Measurements from ENCODE around the gene ACTRT2. TPM values are rescaled to one million over a fixed set of nuclear protein-coding genes. Genes with fewer than 3 reads are reported as not detected.

The ACTRT2 gene
- total RNA-seq, 2 experiments from 2014 or later, result not detected

- no peaks in the 10 kb centered on the region for H3K36me3 Mint-ChIP-seq (ENCODE audit: low read depth)
- H3K4me1 Mint-ChIP-seq, result peaks cover 28% of the 10 kb centered on the region
- peak overlapping the region; percentile 50 for H3K27ac Mint-ChIP-seq
- no peaks in the 10 kb centered on the region for H3K9me3 Mint-ChIP-seq
- ChIA-PET CTCF (no interaction called here), POLR2A (no interaction called here)
- no peak overlapping the region for H3K4me3 Mint-ChIP-seq
- H3K27me3 Mint-ChIP-seq, result no peaks in the 10 kb centered on the region
- no peak for DNase-seq
These were observed 10.3 kb downstream of the ACTRT2 start for GRCh38 chr1:3031401-3032221.

GRCh38 chr1:3032371-3033039 is 11.2 kb downstream of the ACTRT2 start:
- no peaks in the 10 kb centered on the region for H3K9me3 Mint-ChIP-seq
- H3K27ac Mint-ChIP-seq, result peak overlapping the region; percentile 88
- peaks cover 28% of the 10 kb centered on the region for H3K4me1 Mint-ChIP-seq
- no peak overlapping the region for H3K4me3 Mint-ChIP-seq
- ChIA-PET POLR2A (no interaction called here), CTCF (no interaction called here)
- no peak for DNase-seq
- no peaks in the 10 kb centered on the region for H3K27me3 Mint-ChIP-seq
- no peaks in the 10 kb centered on the region for H3K36me3 Mint-ChIP-seq (ENCODE audit: low read depth)

GRCh38 chr1:3033040-3033789 is 11.9 kb downstream of the ACTRT2 start:
- CTCF ChIA-PET, result no interaction called here

GRCh38 chr1:3033790-3034090 is 12.5 kb downstream of the ACTRT2 start:
- Mint-ChIP-seq H3K27me3 (no peaks in the 10 kb centered on the region), H3K4me1 (peaks cover 28% of the 10 kb centered on the region), H3K9me3 (no peaks in the 10 kb centered on the region), H3K27ac (peak overlapping the region; percentile 88), H3K36me3 (ENCODE audit: low read depth) (no peaks in the 10 kb centered on the region), H3K4me3 (no peak overlapping the region)
- ChIA-PET POLR2A (no interaction called here), CTCF (no interaction called here)
- no peak for DNase-seq

More at GRCh38 chr1:3033040-3033789, 11.9 kb downstream of the ACTRT2 start:
- peaks cover 28% of the 10 kb centered on the region for H3K4me1 Mint-ChIP-seq
- no peaks in the 10 kb centered on the region for H3K9me3 Mint-ChIP-seq
- H3K36me3 Mint-ChIP-seq (ENCODE audit: low read depth), result no peaks in the 10 kb centered on the region
- DNase-seq, result peak; percentile 67
- H3K27ac Mint-ChIP-seq, result peak overlapping the region; percentile 88
- no peaks in the 10 kb centered on the region for H3K27me3 Mint-ChIP-seq
- no peak overlapping the region for H3K4me3 Mint-ChIP-seq
- POLR2A ChIA-PET, result no interaction called here

GRCh38 chr1:3034162-3034561 is 12.9 kb downstream of the ACTRT2 start:
- ChIA-PET POLR2A (no interaction called here), CTCF (no interaction called here)
- DNase-seq, result no peak
- Mint-ChIP-seq H3K4me1 (peaks cover 28% of the 10 kb centered on the region), H3K27ac (peak overlapping the region; percentile 88), H3K36me3 (ENCODE audit: low read depth) (no peaks in the 10 kb centered on the region), H3K4me3 (no peak overlapping the region), H3K9me3 (no peaks in the 10 kb centered on the region), H3K27me3 (no peaks in the 10 kb centered on the region)

GRCh38 chr1:3034728-3035562 is 13.7 kb downstream of the ACTRT2 start:
- no peaks in the 10 kb centered on the region for H3K9me3 Mint-ChIP-seq
- POLR2A ChIA-PET, result no interaction called here
- H3K36me3 Mint-ChIP-seq (ENCODE audit: low read depth), result no peaks in the 10 kb centered on the region
- no peaks in the 10 kb centered on the region for H3K27me3 Mint-ChIP-seq
- peaks cover 28% of the 10 kb centered on the region for H3K4me1 Mint-ChIP-seq
- CTCF ChIA-PET, result no interaction called here
- no peak overlapping the region for H3K27ac Mint-ChIP-seq
- no peak for DNase-seq
- no peak overlapping the region for H3K4me3 Mint-ChIP-seq

- H3K36me3 Mint-ChIP-seq (ENCODE audit: low read depth), result no peaks in the 10 kb centered on the region
- no peaks in the 10 kb centered on the region for H3K27me3 Mint-ChIP-seq
- H3K9me3 Mint-ChIP-seq, result no peaks in the 10 kb centered on the region
- peaks cover 28% of the 10 kb centered on the region for H3K4me1 Mint-ChIP-seq
- POLR2A ChIA-PET, result no interaction called here
- no peak overlapping the region for H3K27ac Mint-ChIP-seq
- CTCF ChIA-PET, result no interaction called here
- H3K4me3 Mint-ChIP-seq, result no peak overlapping the region
- no peak for DNase-seq
These were observed 14.5 kb downstream of the ACTRT2 start for GRCh38 chr1:3035563-3036446.

GRCh38 chr1:3036447-3037280 is 15.4 kb downstream of the ACTRT2 start:
- H3K9me3 Mint-ChIP-seq, result no peaks in the 10 kb centered on the region
- no peaks in the 10 kb centered on the region for H3K36me3 Mint-ChIP-seq (ENCODE audit: low read depth)
- ChIA-PET POLR2A (no interaction called here), CTCF (no interaction called here)
- H3K4me1 Mint-ChIP-seq, result peaks cover 28% of the 10 kb centered on the region
- H3K27me3 Mint-ChIP-seq, result no peaks in the 10 kb centered on the region
- no peak overlapping the region for H3K4me3 Mint-ChIP-seq
- DNase-seq, result no peak
- peak overlapping the region; percentile 31 for H3K27ac Mint-ChIP-seq

GRCh38 chr1:3037281-3038040 is 16.2 kb downstream of the ACTRT2 start:
- H3K9me3 Mint-ChIP-seq, result no peaks in the 10 kb centered on the region
- DNase-seq, result no peak
- no peaks in the 10 kb centered on the region for H3K27me3 Mint-ChIP-seq
- H3K4me1 Mint-ChIP-seq, result peaks cover 24% of the 10 kb centered on the region
- H3K36me3 Mint-ChIP-seq (ENCODE audit: low read depth), result no peaks in the 10 kb centered on the region
- H3K27ac Mint-ChIP-seq, result no peak overlapping the region
- H3K4me3 Mint-ChIP-seq, result no peak overlapping the region
- ChIA-PET CTCF (no interaction called here), POLR2A (no interaction called here)

- Mint-ChIP-seq H3K36me3 (ENCODE audit: low read depth) (no peaks in the 10 kb centered on the region), H3K27me3 (no peaks in the 10 kb centered on the region), H3K4me3 (no peak overlapping the region), H3K4me1 (peaks cover 17% of the 10 kb centered on the region), H3K27ac (no peak overlapping the region), H3K9me3 (no peaks in the 10 kb centered on the region)
- no peak for DNase-seq
- ChIA-PET CTCF (no interaction called here), POLR2A (no interaction called here)
These were observed 16.9 kb downstream of the ACTRT2 start for GRCh38 chr1:3038113-3038551.

GRCh38 chr1:3038571-3039181 is 17.4 kb downstream of the ACTRT2 start:
- POLR2A ChIA-PET, result no interaction called here
- Mint-ChIP-seq H3K9me3 (no peaks in the 10 kb centered on the region), H3K36me3 (ENCODE audit: low read depth) (no peaks in the 10 kb centered on the region), H3K27me3 (no peaks in the 10 kb centered on the region), H3K4me3 (no peak overlapping the region), H3K4me1 (peaks cover 12% of the 10 kb centered on the region), H3K27ac (no peak overlapping the region)
- CTCF ChIA-PET, result no interaction called here
- no peak for DNase-seq

All from activated CD4-positive, alpha-beta T cell treated with anti-CD3 and anti-CD28 coated beads, Interleukin-2, amount 10 ng/mL, durations not matched to agents 7 days and 5 days (primary cell).